ENCODE data around the gene ETF1. TPM values are rescaled to one million over a fixed set of nuclear protein-coding genes. Genes with fewer than 3 reads are reported as not detected.
A peak's percentile ranks its signal among the peaks of the same experiment; 100 is the strongest.

ETF1 gene
- total RNA-seq, 1 donor = 112 TPM

GRCh38 chr5:138542180-138542955 is 668 bp downstream of the ETF1 start:
- no peak for TF ChIP-seq CTCF (IDR thresholded peaks at IDR 0.05; ENCODE audit: insufficient read depth, low read length)
- H3K4me3 ChIP-seq (ENCODE audit: low read depth, low read length) = peak overlapping the region; percentile 91
- peak; percentile 25 for DNase-seq (ENCODE audit: low read depth)

GRCh38 chr5:138541511-138542179 is 1.4 kb downstream of the ETF1 start:
- H3K4me3 ChIP-seq (ENCODE audit: low read depth, low read length) = peak overlapping the region; percentile 91
- TF ChIP-seq CTCF (IDR thresholded peaks at IDR 0.05; ENCODE audit: insufficient read depth, low read length) = no peak
- no peak for DNase-seq (ENCODE audit: low read depth)

GRCh38 chr5:138539791-138540190 is 3.2 kb downstream of the ETF1 start:
- no peak for TF ChIP-seq CTCF (IDR thresholded peaks at IDR 0.05; ENCODE audit: insufficient read depth, low read length)
- H3K4me3 ChIP-seq (ENCODE audit: low read depth, low read length) = no peak overlapping the region
- DNase-seq (ENCODE audit: low read depth) = no peak

GRCh38 chr5:138538943-138539627 is 4.0 kb downstream of the ETF1 start:
- TF ChIP-seq CTCF (IDR thresholded peaks at IDR 0.05; ENCODE audit: insufficient read depth, low read length) = no peak

GRCh38 chr5:138536665-138537315 is 6.2 kb downstream of the ETF1 start:
- H3K4me3 ChIP-seq (ENCODE audit: low read depth, low read length) = no peak overlapping the region
- DNase-seq (ENCODE audit: low read depth) = no peak
- peak; percentile 39 for TF ChIP-seq CTCF (IDR thresholded peaks at IDR 0.05; ENCODE audit: insufficient read depth, low read length)

More at GRCh38 chr5:138538943-138539627, 4.0 kb downstream of the ETF1 start:
- no peak for DNase-seq (ENCODE audit: low read depth)
- H3K4me3 ChIP-seq (ENCODE audit: low read depth, low read length) = no peak overlapping the region

GRCh38 chr5:138536215-138536614 is 6.8 kb downstream of the ETF1 start:
- no peak for TF ChIP-seq CTCF (IDR thresholded peaks at IDR 0.05; ENCODE audit: insufficient read depth, low read length)
- no peak for DNase-seq (ENCODE audit: low read depth)
- H3K4me3 ChIP-seq (ENCODE audit: low read depth, low read length) = no peak overlapping the region
